A673 (cell line): ENCODE measurements around the gene KRTAP12-4.

Source experiments
- CTCF ChIP-seq: fragments of 300-800, 200-600 bp; sonication (generic); conservative IDR thresholded peaks from 2 replicates; pipeline ENCODE4 v1.5.1; 2017; ENCODE audit warnings: low read depth, mild to moderate bottlenecking, antibody characterized with exemption, low read length, moderate library complexity, mixed read lengths
- EZH2 ChIP-seq: fragments of 200-600 bp; sonication (generic); IDR thresholded peaks from 2 replicates; pipeline ENCODE4 v1.6.1; 2017; ENCODE audit warnings: borderline replicate concordance, low read depth, mild to moderate bottlenecking, mixed read lengths, antibody characterized with exemption, low read length; ENCODE audit not compliant: poor library complexity, severe bottlenecking

GRCh38 chr21:44656868-44657267, 2.4 kb upstream of the KRTAP12-4 start:
- TF ChIP-seq CTCF = no peak
- no peak for TF ChIP-seq EZH2
